Aorta (tissue), 5 donors: ENCODE measurements around the gene PRSS3. TPM values are rescaled to one million over a fixed set of nuclear protein-coding genes. Genes with fewer than 3 reads are reported as not detected.
"Not testable (repeated sequence)": the region's sequence is repeated elsewhere in the genome, so short reads cannot be mapped to it uniquely, and the experiment has no call there.

ENCODE experiments used
- ATAC-seq: fragments of 200-7000 bp; cut with Tn5 transposase; one replicate; pipeline ENCODE4 v1.9.1; 2022; ENCODE audit warnings: moderate library complexity; ENCODE audit not compliant: low FRiP score
- DNase-seq, 2 donors: peaks; one replicate each; pipeline ENCODE4 v3.0.0-alpha.2; 2020
- H3K27ac ChIP-seq, 2 donors: one replicate each; pipeline ENCODE4 v1.5.1; 2013; ENCODE audit warnings: low read length in 2 of 2, mild to moderate bottlenecking in 2 of 2, moderate library complexity in 2 of 2, control low read depth in 1 of 2, inconsistent platforms in 1 of 2, low read depth in 1 of 2
- H3K27me3 ChIP-seq, 2 donors: one replicate each; pipeline ENCODE4 v1.6.1; 2013; ENCODE audit warnings: control low read depth in 1 of 2, low read length in 1 of 2, mild to moderate bottlenecking in 1 of 2, moderate library complexity in 1 of 2; ENCODE audit not compliant: insufficient read depth in 2 of 2, control insufficient read depth in 1 of 2
- H3K36me3 ChIP-seq, 2 donors: one replicate each; pipeline ENCODE4 v1.6.1; 2013; ENCODE audit warnings: control low read depth in 1 of 2, low read length in 1 of 2, mild to moderate bottlenecking in 1 of 2; ENCODE audit not compliant: insufficient read depth in 2 of 2, control insufficient read depth in 1 of 2
- H3K4me1 ChIP-seq, 2 donors: one replicate each; pipeline ENCODE4 v1.6.1; 2013; ENCODE audit warnings: low read length in 2 of 2, control low read depth in 1 of 2, mild to moderate bottlenecking in 1 of 2, moderate library complexity in 1 of 2; ENCODE audit not compliant: insufficient read depth in 2 of 2, control insufficient read depth in 1 of 2
- H3K4me3 ChIP-seq, 2 donors: one replicate each; pipeline ENCODE4 v1.5.1; 2013; ENCODE audit warnings: low read length in 2 of 2, control low read depth in 1 of 2, mild to moderate bottlenecking in 1 of 2
- H3K9me3 ChIP-seq: one replicate; pipeline ENCODE4 v1.6.1; 2013; ENCODE audit warnings: mild to moderate bottlenecking, low read length; ENCODE audit not compliant: control insufficient read depth
- WGBS, 2 donors: extraction: QIAGEN DNeasy Blood & Tissue Kit; methylation state at CpG; one replicate each; pipeline ENCODE4 v1.1.7; 2013; 5-methylcytosine and 5-hydroxymethylcytosine counted together
- intact Hi-C, 2 donors: fragments of 100-400 bp; cut with DNase I; formaldehyde crosslinking; loops; one replicate each; pipeline versions ENCODE4 v1.14.2 to v1.15.0; 2022
- long read RNA-seq, 2 donors: library from polyadenylated mRNA; unstranded; transcript quantifications; one replicate each; pipeline ENCODE4 v2.0.0, GENCODE V29; 2020 to 2021
- polyA plus RNA-seq, 2 donors: library from polyadenylated mRNA; stranded (reverse); fragments of 200-250 nt; gene quantifications; one replicate each; pipeline ENCODE4 v1.2.3, GENCODE V29; 2013
- total RNA-seq, 2 donors: library from RNA; stranded (reverse); fragmentation: NEBNext Ultra II Directional; extraction: Animal tissue kit (Norgen Biotek cat#: 25700); gene quantifications; one replicate each; pipeline ENCODE4 v1.2.1, GENCODE V29; 2021
- donor health status: healthy with polysubstance abuse.
- donor health status: Bipolar disorder and iron deficiency.
- donor health status: DM: no; HTN: no; CAD: no.
- donor health status: DM: no; HTN: no; CAD: no.
- donor health status: DM: yes; HTN: yes; CAD: no.

The PRSS3 gene
- total RNA-seq (not detected), polyA plus RNA-seq (10 to 100 TPM in 1 of 2 donors, 1 to 10 TPM in 1; 2.0 to 59.5 TPM)
- long read RNA-seq, donor 1, partial matches to known transcripts: 0 of 1 reads
- long read RNA-seq, donor 1, other reads (novel, unspliced or antisense): 1 of 1 reads
- long read RNA-seq, donor 2, partial matches to known transcripts: 0 of 1 reads
- long read RNA-seq, donor 2, other reads (novel, unspliced or antisense): 1 of 1 reads

GRCh38 chr9:33795281-33795680 lies at the start of gene PRSS3:
PRSS3 (plus strand) TSS chr9:33795561; CDS start chr9:33795574, 13 bp downstream.
- Histone ChIP-seq H3K36me3 (no peaks in the 10 kb centered on the region), H3K9me3 (no peaks in the 10 kb centered on the region), H3K27me3 (no peaks in the 10 kb centered on the region), H3K27ac (no peak within 1 kb of the TSS), H3K4me1 (no peaks in the 10 kb centered on the region), H3K4me3 (no peak within 1 kb of the TSS)
- DNase-seq (no peak), ATAC-seq (no peak)
- WGBS, 2 donors: 82 to 86% methylated on average over 4 of the region's 4 CpGs
- intact Hi-C loops: no loop called here

- DNase-seq (no peak), ATAC-seq (no peak)
- no peaks in the 10 kb centered on the region for H3K4me1 ChIP-seq
- H3K36me3 ChIP-seq: no peaks in the 10 kb centered on the region
- H3K9me3 ChIP-seq: no peaks in the 10 kb centered on the region
- H3K4me3 ChIP-seq: no peak overlapping the region
- H3K27me3 ChIP-seq: peaks cover 0 to 2% of the 10 kb centered on the region in 2 donors
- WGBS, 2 donors: 87 to 90% methylated on average over 22 of the region's 22 CpGs
- intact Hi-C loops: no loop called here
- H3K27ac ChIP-seq: no peak overlapping the region
Measured at GRCh38 chr9:33748633-33749304, 46.6 kb upstream of the PRSS3 start.

GRCh38 chr9:33749305-33749654 lies 46.1 kb upstream of the PRSS3 start:
- H3K4me3 ChIP-seq, H3K36me3 ChIP-seq, H3K4me1 ChIP-seq, ATAC-seq, intact Hi-C loops, H3K27ac ChIP-seq, H3K27me3 ChIP-seq, DNase-seq, H3K9me3 ChIP-seq: not testable (repeated sequence)
- WGBS, 2 donors: 65 to 89% methylated on average over 6 of the region's 6 CpGs

- no peaks in the 10 kb centered on the region for H3K4me1 ChIP-seq
- H3K27ac ChIP-seq: no peak overlapping the region
- intact Hi-C loops: no loop called here
- DNase-seq (no peak), ATAC-seq (no peak)
- H3K4me3 ChIP-seq: no peak overlapping the region
- H3K36me3 ChIP-seq: no peaks in the 10 kb centered on the region
- peaks cover 0 to 2% of the 10 kb centered on the region in 2 donors for H3K27me3 ChIP-seq
- 4% methylated on average over 26 to 35 of the region's 35 CpGs for WGBS, 2 donors
- H3K9me3 ChIP-seq: no peaks in the 10 kb centered on the region
Measured at GRCh38 chr9:33750307-33750838, 45.0 kb upstream of the PRSS3 start.

GRCh38 chr9:33750839-33751339 lies 44.5 kb upstream of the PRSS3 start:
- Histone ChIP-seq H3K4me1 (no peaks in the 10 kb centered on the region), H3K9me3 (no peaks in the 10 kb centered on the region), H3K27me3 (peaks cover 0 to 2% of the 10 kb centered on the region in 2 donors), H3K36me3 (no peaks in the 10 kb centered on the region), H3K4me3 (no peak overlapping the region), H3K27ac (no peak overlapping the region)
- ATAC-seq (no peak), DNase-seq (no peak)
- intact Hi-C loops: no loop called here
- 1 to 3% methylated on average over 31 of the region's 31 CpGs for WGBS, 2 donors

- no peak for DNase-seq
- Histone ChIP-seq H3K4me1 (no peaks in the 10 kb centered on the region), H3K4me3 (no peak overlapping the region), H3K27me3 (peaks cover 0 to 2% of the 10 kb centered on the region in 2 donors), H3K36me3 (no peaks in the 10 kb centered on the region), H3K27ac (no peak overlapping the region), H3K9me3 (no peaks in the 10 kb centered on the region)
- ATAC-seq: no peak
- intact Hi-C loops: no loop called here
- WGBS, 2 donors: 58 to 72% methylated on average over 12 of the region's 12 CpGs
Measured at GRCh38 chr9:33751536-33752129, 43.7 kb upstream of the PRSS3 start.

- no peaks in the 10 kb centered on the region for H3K36me3 ChIP-seq
- H3K27ac ChIP-seq: no peak overlapping the region
- peaks cover 0 to 2% of the 10 kb centered on the region in 2 donors for H3K27me3 ChIP-seq
- no peak for DNase-seq
- no peaks in the 10 kb centered on the region for H3K9me3 ChIP-seq
- H3K4me3 ChIP-seq: no peak overlapping the region
- no peak for ATAC-seq
- intact Hi-C loops: no loop called here
- H3K4me1 ChIP-seq: no peaks in the 10 kb centered on the region
- 85 to 86% methylated on average over 4 of the region's 4 CpGs for WGBS, 2 donors
Measured at GRCh38 chr9:33752130-33752637, 43.2 kb upstream of the PRSS3 start.

GRCh38 chr9:33752789-33753188 lies 42.6 kb upstream of the PRSS3 start:
- DNase-seq, H3K36me3 ChIP-seq, H3K27ac ChIP-seq, H3K4me3 ChIP-seq, H3K9me3 ChIP-seq, ATAC-seq, intact Hi-C loops, H3K4me1 ChIP-seq, H3K27me3 ChIP-seq: not testable (repeated sequence)
- WGBS, 2 donors: 52 to 53% methylated on average over 5 of the region's 5 CpGs
